ENCODE results near the gene SCCPDH. TPM values are rescaled to one million over a fixed set of nuclear protein-coding genes. Genes with fewer than 3 reads are reported as not detected.
A peak's percentile ranks its signal among the peaks of the same experiment; 100 is the strongest.
"Not testable (repeated sequence)": the region's sequence is repeated elsewhere in the genome, so short reads cannot be mapped to it uniquely, and the experiment has no call there.

SCCPDH gene
- total RNA-seq, 2 experiments from 2014 or later, result 17.1 to 28.6 TPM

DNA sequence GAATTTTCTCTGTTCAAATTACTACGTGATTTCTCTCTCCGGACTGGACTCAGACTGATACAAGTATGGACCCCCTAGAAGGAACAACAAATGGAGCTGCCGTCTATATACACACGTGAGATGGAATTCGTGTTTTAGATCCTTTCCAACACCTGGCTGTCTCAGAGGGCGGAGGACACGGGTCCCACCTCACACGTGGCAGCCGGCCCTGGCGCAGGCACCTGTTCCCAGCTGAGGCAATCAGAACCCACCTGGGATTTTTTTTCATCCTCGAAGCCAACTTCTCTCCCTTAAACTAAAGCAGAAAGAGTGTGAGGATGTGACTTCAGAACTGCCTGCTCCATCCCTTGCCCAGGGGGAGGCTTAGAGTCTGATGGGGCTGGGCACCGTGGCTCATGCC, 34.1 kb upstream of the SCCPDH start:
- H3K4me3 Mint-ChIP-seq, result no peak overlapping the region
- ATAC-seq, result no peak
- POLR2A ChIA-PET, result no interaction called here

DNA sequence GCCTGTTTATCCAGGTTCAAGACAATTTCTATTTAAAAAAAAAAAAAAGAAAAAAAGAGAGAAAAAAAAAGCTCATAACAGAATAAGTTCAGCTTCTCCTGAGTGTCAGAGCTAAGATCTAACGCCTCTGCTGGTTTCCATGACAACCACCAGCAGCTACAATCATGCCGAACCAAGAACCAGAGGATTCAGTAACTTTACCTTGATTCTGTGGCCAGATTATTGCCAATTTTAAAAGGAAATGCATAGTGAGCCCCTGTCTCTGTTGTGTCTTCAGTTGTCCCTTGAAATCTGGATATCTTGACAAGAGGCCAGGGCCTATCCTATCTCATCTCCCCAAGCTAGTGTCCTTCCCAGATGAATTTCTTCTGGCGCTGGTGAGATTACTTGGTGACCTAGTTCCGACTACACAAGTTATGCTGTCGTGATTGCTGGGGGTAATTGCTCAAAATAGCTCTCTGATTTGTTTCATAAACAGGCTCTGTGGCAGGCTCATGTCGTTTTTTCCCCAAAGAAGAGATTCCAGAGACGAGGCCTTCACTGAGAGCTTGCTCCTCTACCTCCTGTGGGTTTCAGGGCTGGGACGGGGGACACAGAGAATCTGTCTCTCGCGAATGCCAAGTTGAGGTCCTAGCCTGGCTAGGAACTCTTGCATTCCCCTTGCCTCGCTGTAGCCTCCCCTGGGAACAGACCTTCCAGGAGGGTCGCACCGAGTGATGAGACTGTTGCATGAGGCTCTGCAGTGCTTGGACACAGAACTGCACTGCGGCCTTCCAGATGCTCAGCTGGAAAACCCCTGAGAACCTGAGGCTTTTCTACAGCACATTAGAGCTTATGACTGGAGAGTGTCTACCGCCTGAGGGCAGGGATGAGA, 32.4 kb upstream of the SCCPDH start:
- H3K27ac Mint-ChIP-seq, result no peak overlapping the region
- H3K4me1 Mint-ChIP-seq, result no peaks in the 10 kb centered on the region
- POLR2A ChIA-PET, result no interaction called here
- no peak overlapping the region for H3K4me3 Mint-ChIP-seq
- intact Hi-C loops (cut with DNase I, micrococcal nuclease), result no loop called here
- no peak for ATAC-seq
- H3K27me3 Mint-ChIP-seq, result no peaks in the 10 kb centered on the region
- H3K36me3 Mint-ChIP-seq (ENCODE audit: low read depth), result no peaks in the 10 kb centered on the region
- DNase-seq, result no peak
- CTCF ChIA-PET, result interaction anchor here (0.8 to 1.2 kb wide), 2 partner anchors 13 to 84 kb away, joined by 3 to 4 read pairs; no protein-coding TSS in a partner anchor
- peaks cover 2% of the 10 kb centered on the region for H3K9me3 Mint-ChIP-seq (ENCODE audit: low read depth)

More for the DNA sequence above, 34.1 kb upstream of the SCCPDH start:
- intact Hi-C loops (cut with DNase I, micrococcal nuclease), result no loop called here
- CTCF ChIA-PET, result interaction anchor here (0.9 to 1.5 kb wide), 6 partner anchors 10 to 281 kb away, joined by 3 to 6 read pairs (median 6); no protein-coding TSS in a partner anchor
- no peak overlapping the region for H3K27ac Mint-ChIP-seq
- no peaks in the 10 kb centered on the region for H3K27me3 Mint-ChIP-seq
- no peaks in the 10 kb centered on the region for H3K4me1 Mint-ChIP-seq
- H3K36me3 Mint-ChIP-seq (ENCODE audit: low read depth), result no peaks in the 10 kb centered on the region
- H3K9me3 Mint-ChIP-seq (ENCODE audit: low read depth), result peaks cover 2% of the 10 kb centered on the region
- no peak for DNase-seq

DNA sequence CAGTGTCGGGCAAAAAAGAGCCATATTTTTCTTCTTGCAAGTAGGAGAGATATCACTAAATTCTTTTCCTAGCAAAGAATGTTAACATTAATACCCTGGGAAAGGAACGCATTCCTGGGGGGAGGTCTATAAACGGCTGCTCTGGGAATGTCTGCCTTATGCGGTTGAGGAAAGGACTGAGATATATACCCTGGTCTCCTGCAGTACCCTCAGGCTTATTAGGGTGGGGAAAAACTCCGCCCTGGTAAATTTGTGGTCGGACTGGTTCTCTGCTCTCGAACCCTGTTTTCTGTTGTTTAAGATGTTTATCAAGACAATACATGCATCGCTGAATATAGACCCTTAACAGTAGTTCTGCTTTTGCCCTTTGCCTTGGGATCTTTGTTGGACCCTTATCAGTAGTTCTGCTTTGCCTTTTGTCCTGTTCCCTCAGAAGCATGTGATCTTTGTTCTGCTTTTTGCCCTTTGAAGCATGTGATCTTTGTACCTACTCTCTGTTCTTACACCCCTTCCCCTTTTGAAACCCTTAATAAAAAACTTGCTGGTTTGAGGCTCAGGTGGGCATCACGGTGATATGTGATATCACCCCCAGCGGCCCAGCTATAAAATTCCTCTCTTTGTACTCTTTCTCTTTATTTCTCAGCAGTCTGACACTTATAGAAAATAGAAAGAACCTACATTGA, 29.9 kb upstream of the SCCPDH start:
- intact Hi-C loops (cut with DNase I, micrococcal nuclease); H3K9me3 Mint-ChIP-seq (ENCODE audit: low read depth); DNase-seq; ATAC-seq; H3K4me3 Mint-ChIP-seq; CTCF ChIA-PET; POLR2A ChIA-PET; H3K36me3 Mint-ChIP-seq (ENCODE audit: low read depth); H3K27ac Mint-ChIP-seq; H3K4me1 Mint-ChIP-seq; H3K27me3 Mint-ChIP-seq: not testable (repeated sequence)

DNA sequence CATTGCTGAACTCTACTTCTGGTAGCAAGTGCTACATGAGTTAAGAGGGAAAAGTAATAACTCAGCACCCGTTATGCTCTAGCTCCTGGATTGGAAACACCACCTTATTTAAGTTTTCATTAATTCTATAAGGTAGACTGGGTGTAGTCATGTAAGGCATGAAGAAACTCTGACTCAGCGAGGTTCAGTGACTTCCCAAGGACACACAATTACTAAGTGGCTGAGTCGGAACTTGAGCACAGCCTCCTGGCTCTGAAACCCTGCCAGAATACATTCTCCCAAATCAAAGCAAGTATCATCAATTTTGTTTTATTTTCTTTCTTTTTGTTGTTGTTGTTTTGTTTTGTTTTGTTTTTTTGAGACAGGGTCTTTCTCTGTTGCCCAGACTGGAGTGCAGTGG, 29.1 kb upstream of the SCCPDH start:
- intact Hi-C loops (cut with DNase I, micrococcal nuclease), result loop anchor here (5.0 kb wide), 2 partner anchors 57 to 683 kb away; no protein-coding TSS in a partner anchor
- ATAC-seq, result no peak

DNA sequence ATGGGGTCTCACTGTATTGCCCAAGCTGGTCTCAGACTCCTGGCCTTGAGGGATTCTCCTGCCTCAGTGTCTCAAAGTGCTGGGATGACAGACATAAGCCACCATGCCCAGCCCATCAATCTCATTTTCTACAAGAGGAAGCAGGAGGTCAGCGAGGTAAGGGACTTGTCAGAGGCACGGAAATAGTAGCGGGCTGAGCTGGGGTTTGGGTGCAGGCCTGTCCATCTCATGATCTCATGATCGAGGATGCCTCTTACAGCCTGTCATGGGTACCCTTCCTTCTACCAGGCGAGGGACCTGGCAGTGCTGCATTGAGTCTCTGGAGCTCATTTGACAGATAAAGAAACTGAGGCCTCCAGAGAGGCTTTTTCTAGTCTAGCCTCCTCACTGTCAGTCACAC, 28.5 kb upstream of the SCCPDH start:
- H3K4me3 Mint-ChIP-seq, result no peak overlapping the region
- no peaks in the 10 kb centered on the region for H3K36me3 Mint-ChIP-seq (ENCODE audit: low read depth)
- H3K4me1 Mint-ChIP-seq, result peaks cover 5% of the 10 kb centered on the region
- ChIA-PET CTCF (interaction anchor here (1.1 to 1.4 kb wide), 2 partner anchors 11 to 16 kb away, joined by 3 read pairs; no protein-coding TSS in a partner anchor), POLR2A (no interaction called here)
- ATAC-seq (no peak), DNase-seq (no peak)
- intact Hi-C loops (cut with DNase I, micrococcal nuclease), result loop anchor here (5.0 kb wide), 2 partner anchors 57 to 683 kb away; no protein-coding TSS in a partner anchor
- H3K27me3 Mint-ChIP-seq, result no peaks in the 10 kb centered on the region
- H3K27ac Mint-ChIP-seq, result no peak overlapping the region
- H3K9me3 Mint-ChIP-seq (ENCODE audit: low read depth), result peaks cover 2% of the 10 kb centered on the region

More for the DNA sequence above, 29.1 kb upstream of the SCCPDH start:
- DNase-seq, result no peak
- ChIA-PET POLR2A (no interaction called here), CTCF (interaction anchor here (1.4 kb wide), 1 partner anchor 17 kb away, joined by 3 read pairs; no protein-coding TSS in a partner anchor)
- H3K4me1 Mint-ChIP-seq, result peaks cover 5% of the 10 kb centered on the region
- H3K9me3 Mint-ChIP-seq (ENCODE audit: low read depth), result peaks cover 2% of the 10 kb centered on the region
- H3K36me3 Mint-ChIP-seq (ENCODE audit: low read depth), result no peaks in the 10 kb centered on the region
- no peaks in the 10 kb centered on the region for H3K27me3 Mint-ChIP-seq
- no peak overlapping the region for H3K27ac Mint-ChIP-seq
- H3K4me3 Mint-ChIP-seq, result no peak overlapping the region

DNA sequence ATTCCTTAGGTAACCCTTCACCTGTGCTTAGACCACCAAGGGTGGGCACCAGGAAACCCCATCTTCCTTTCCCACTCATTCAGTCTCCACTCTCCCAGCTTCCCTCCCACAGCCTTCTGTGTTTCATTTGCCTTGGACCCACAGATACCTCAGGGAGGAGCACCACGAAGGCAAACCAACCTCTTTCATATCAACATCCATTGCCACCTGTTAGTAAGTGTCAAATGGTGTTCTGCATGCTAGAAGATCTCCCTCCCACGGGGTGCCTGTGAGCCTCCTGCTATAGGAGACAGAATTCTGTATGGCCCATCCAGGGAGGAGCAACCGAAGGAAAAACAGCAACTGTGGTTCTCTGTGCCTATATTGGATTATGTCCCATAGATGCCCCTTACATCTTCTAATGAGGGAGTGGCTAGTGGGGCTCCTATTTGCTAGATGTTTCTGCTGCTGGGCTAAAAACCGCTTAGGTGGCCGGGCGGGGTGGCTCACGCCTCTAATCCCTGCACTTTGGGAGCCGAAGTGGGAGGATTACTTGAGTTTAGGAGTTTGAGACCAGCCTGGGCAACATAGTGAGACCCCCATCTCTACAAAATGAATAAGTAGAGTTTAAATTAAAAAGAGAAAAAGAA, 25.6 kb upstream of the SCCPDH start:
- no peak for DNase-seq
- Mint-ChIP-seq H3K4me3 (peak overlapping the region; percentile 1), H3K27ac (peak overlapping the region; percentile 48), H3K9me3 (ENCODE audit: low read depth) (peaks cover 2% of the 10 kb centered on the region), H3K27me3 (no peaks in the 10 kb centered on the region), H3K36me3 (ENCODE audit: low read depth) (no peaks in the 10 kb centered on the region), H3K4me1 (peaks cover 5% of the 10 kb centered on the region)
- ChIA-PET POLR2A (no interaction called here), CTCF (no interaction called here)
- no peak for ATAC-seq
- intact Hi-C loops (cut with DNase I, micrococcal nuclease), result loop anchor here (1.0 to 5.0 kb wide), 10 partner anchors 9 to 1542 kb away; partner anchors contain the start of genes SCCPDH (in 1 of the 2) and SMYD3 (in 1 of the 2)

DNA sequence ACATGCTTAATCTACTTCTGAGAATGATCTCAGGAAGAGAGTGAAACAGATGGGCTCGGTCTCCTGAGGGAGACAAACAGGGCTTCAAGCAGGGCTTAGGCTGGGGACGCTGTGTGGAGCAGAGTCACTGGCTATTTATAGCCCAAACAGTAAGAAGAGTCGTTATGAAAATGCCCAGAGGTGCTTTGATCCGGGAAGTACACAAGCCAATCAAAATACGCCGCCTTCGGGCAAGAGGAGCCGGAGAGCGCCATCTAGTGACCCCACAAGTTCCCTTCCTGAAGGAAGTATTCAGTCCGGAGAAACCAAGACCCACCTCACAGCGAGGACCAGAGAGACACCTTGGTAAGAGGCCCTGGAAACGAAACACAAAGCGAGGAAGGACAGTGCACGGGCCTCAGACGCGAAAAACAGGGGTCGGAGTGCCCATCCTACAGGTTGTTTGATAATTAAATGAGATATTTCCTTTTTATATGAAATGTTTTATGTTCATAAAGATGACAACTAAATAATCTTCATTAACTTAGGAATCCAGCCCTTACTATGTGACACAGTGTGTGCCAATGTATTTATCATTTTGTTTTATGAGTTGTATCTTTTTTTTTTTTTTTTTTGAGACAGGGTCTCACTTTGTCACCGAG, 25.0 kb upstream of the SCCPDH start:
- peak overlapping the region; percentile 1 for H3K4me3 Mint-ChIP-seq
- H3K4me1 Mint-ChIP-seq, result peaks cover 5% of the 10 kb centered on the region
- ChIA-PET CTCF (interaction anchor here (1.6 kb wide), 1 partner anchor 9 kb away, joined by 6 read pairs; no protein-coding TSS in a partner anchor), POLR2A (no interaction called here)
- H3K36me3 Mint-ChIP-seq (ENCODE audit: low read depth), result no peaks in the 10 kb centered on the region
- DNase-seq (peak; percentile 92), ATAC-seq (peak; percentile 99)
- peak overlapping the region; percentile 48 for H3K27ac Mint-ChIP-seq
- intact Hi-C loops (cut with DNase I, micrococcal nuclease), result loop anchor here (1.0 to 5.0 kb wide), 10 partner anchors 10 to 1543 kb away; partner anchors contain the start of genes SCCPDH (in 1 of the 2) and SMYD3 (in 1 of the 2)
- peaks cover 2% of the 10 kb centered on the region for H3K9me3 Mint-ChIP-seq (ENCODE audit: low read depth)
- H3K27me3 Mint-ChIP-seq, result no peaks in the 10 kb centered on the region

DNA sequence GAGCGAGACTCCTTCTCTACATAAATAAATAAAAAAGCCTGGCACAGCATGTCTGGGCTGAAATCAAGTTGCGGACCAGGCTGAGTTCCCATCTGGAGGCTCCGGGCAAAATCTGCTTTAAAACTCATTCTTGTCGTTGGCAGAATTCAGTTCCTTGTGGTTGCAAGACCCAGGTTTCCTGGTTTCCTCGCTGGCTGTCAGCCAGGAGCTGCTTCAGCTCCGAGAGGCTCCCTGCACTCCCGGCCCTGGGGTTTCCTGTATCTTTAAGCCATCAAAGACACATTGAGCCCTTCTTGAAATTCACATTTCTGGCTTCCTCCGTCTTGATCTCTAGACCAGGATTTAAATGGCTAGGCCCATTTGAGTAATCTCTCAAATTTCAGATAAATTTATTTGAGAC, 20.6 kb upstream of the SCCPDH start:
- no peak overlapping the region for H3K27ac Mint-ChIP-seq
- no peak for DNase-seq
- no peak for ATAC-seq
- ChIA-PET CTCF (no interaction called here), POLR2A (no interaction called here)
- peaks cover 8% of the 10 kb centered on the region for H3K4me1 Mint-ChIP-seq
- H3K27me3 Mint-ChIP-seq, result no peaks in the 10 kb centered on the region
- H3K36me3 Mint-ChIP-seq (ENCODE audit: low read depth), result no peaks in the 10 kb centered on the region
- no peaks in the 10 kb centered on the region for H3K9me3 Mint-ChIP-seq (ENCODE audit: low read depth)
- no peak overlapping the region for H3K4me3 Mint-ChIP-seq
- intact Hi-C loops (cut with DNase I, micrococcal nuclease), result no loop called here

DNA sequence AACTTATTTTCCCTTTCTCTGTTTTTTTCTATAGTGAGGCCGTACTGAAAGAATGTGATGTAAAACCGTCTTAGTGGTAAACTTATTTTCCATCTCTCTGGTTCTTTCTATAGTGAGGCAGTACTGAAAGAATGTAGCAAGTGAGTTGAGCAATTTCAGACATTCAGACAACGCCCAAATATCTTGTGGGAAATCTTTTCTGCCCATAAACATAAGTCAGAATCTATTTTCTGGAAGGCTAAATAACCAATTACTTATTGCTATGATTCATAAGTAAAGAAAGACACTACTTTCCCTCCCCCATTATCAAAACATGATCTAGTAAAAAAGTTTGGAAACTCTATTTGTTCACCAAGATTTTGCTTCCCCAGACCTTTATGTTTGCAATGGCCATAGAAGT, 18.8 kb upstream of the SCCPDH start:
- CTCF ChIA-PET, result no interaction called here
- H3K4me1 Mint-ChIP-seq, result peaks cover 5% of the 10 kb centered on the region
- peaks cover 4% of the 10 kb centered on the region for H3K27me3 Mint-ChIP-seq
- no peak overlapping the region for H3K4me3 Mint-ChIP-seq
- H3K9me3 Mint-ChIP-seq (ENCODE audit: low read depth), result peaks cover 3% of the 10 kb centered on the region
- no peak overlapping the region for H3K27ac Mint-ChIP-seq
- POLR2A ChIA-PET, result interaction anchor here (0.6 kb wide), 1 partner anchor 19 kb away, joined by 3 read pairs; the partner anchor contains the start of gene SCCPDH
- no peak for ATAC-seq
- intact Hi-C loops (cut with DNase I, micrococcal nuclease), result no loop called here
- no peak for DNase-seq
- H3K36me3 Mint-ChIP-seq (ENCODE audit: low read depth), result no peaks in the 10 kb centered on the region

DNA sequence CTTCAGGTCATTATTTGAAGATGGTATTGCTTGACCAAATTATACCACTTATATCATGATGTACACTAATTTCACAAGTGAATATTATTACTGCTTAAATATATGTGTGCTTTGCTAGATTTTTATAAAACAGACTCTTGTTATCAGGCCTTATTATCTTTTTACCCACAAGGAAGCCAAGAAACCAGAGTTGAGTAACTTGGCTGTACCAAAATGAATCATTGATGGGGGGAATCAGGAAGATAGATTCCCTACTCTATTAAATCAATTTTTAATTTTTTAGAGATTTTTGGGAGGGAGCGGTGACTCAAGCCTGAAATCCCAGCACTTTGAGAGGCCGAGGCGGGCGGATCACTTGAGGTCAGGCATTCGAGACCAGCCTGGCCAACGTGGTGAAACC, 16.0 kb upstream of the SCCPDH start:
- no peak for ATAC-seq
- intact Hi-C loops (cut with DNase I, micrococcal nuclease), result no loop called here

DNA sequence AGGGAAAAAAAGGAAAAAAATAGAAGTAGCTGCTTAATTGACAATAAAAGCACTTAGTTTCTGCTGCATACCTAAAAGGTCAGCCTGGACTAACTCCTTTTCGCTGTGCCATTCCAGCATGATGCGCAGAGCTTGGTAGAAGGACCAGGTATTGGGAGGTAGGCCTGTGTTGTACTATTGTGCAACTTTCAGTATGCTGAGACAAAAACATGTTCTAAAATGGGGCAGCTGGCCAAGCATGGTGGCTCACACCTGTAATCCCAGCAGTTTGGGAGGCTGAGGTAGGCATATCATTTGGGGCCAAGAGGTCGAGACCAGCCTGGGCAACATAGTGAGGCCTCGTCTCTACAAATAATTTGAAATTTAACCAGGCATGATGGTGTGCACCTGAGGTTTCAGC, 15.0 kb upstream of the SCCPDH start:
- DNase-seq (no peak), ATAC-seq (no peak)
- peaks cover 3% of the 10 kb centered on the region for H3K9me3 Mint-ChIP-seq (ENCODE audit: low read depth)
- CTCF ChIA-PET, result interaction anchor here (0.6 to 1.0 kb wide), 3 partner anchors 17 to 545 kb away, joined by 3 read pairs; no protein-coding TSS in a partner anchor
- H3K27ac Mint-ChIP-seq, result no peak overlapping the region
- H3K36me3 Mint-ChIP-seq (ENCODE audit: low read depth), result no peaks in the 10 kb centered on the region
- H3K4me3 Mint-ChIP-seq, result no peak overlapping the region
- H3K4me1 Mint-ChIP-seq, result peaks cover 5% of the 10 kb centered on the region
- POLR2A ChIA-PET, result no interaction called here
- intact Hi-C loops (cut with DNase I, micrococcal nuclease), result no loop called here
- H3K27me3 Mint-ChIP-seq, result peaks cover 8% of the 10 kb centered on the region

More for the DNA sequence above, 16.0 kb upstream of the SCCPDH start:
- Mint-ChIP-seq H3K4me1 (peaks cover 5% of the 10 kb centered on the region), H3K36me3 (ENCODE audit: low read depth) (no peaks in the 10 kb centered on the region), H3K4me3 (no peak overlapping the region), H3K9me3 (ENCODE audit: low read depth) (peaks cover 3% of the 10 kb centered on the region), H3K27me3 (peaks cover 8% of the 10 kb centered on the region), H3K27ac (no peak overlapping the region)
- ChIA-PET POLR2A (no interaction called here), CTCF (interaction anchor here (1.1 kb wide), 1 partner anchor 650 kb away, joined by 3 read pairs; no protein-coding TSS in a partner anchor)
- no peak for DNase-seq

Measured in activated CD4-positive, alpha-beta T cell treated with anti-CD3 and anti-CD28 coated beads for 36 hours (primary cell).